Activated CD8-positive, alpha-beta memory T cell treated with anti-CD3 and anti-CD28 coated beads, Interleukin-2, amount 50 U/mL, for 1 hour (primary cell): ENCODE measurements around the gene MTMR2.

Experiments used
- DNase-seq: peaks from one replicate; pipeline ENCODE4 v3.0.0-alpha.2; 2020; ENCODE audit errors: extremely low read depth

MTMR2 gene

GRCh38 chr11:95923728-95924413 is at the start of gene MTMR2:
MTMR2 (minus strand) TSS chr11:95924107; CDS start chr11:95923954, 153 bp downstream.
- DNase-seq = no peak

- no peak for DNase-seq
Measured at GRCh38 chr11:95972060-95972459, 48.2 kb upstream of the MTMR2 start.

GRCh38 chr11:95968585-95968984 is 44.7 kb upstream of the MTMR2 start:
- DNase-seq = no peak

GRCh38 chr11:95964281-95964680 is 40.4 kb upstream of the MTMR2 start:
- DNase-seq = no peak

- DNase-seq = no peak
Measured at GRCh38 chr11:95961758-95962157, 37.9 kb upstream of the MTMR2 start.

GRCh38 chr11:95950905-95951304 is 27.0 kb upstream of the MTMR2 start:
- no peak for DNase-seq

GRCh38 chr11:95948637-95949036 is 24.7 kb upstream of the MTMR2 start:
- DNase-seq = no peak

- no peak for DNase-seq
Measured at GRCh38 chr11:95944623-95945022, 20.7 kb upstream of the MTMR2 start.

- DNase-seq = no peak
Measured at GRCh38 chr11:95943546-95943945, 19.6 kb upstream of the MTMR2 start.

GRCh38 chr11:95939091-95939490 is 15.2 kb upstream of the MTMR2 start:
- no peak for DNase-seq

GRCh38 chr11:95937358-95937757 is 13.5 kb upstream of the MTMR2 start:
- DNase-seq = no peak

- no peak for DNase-seq
Measured at GRCh38 chr11:95933594-95933993, 9.7 kb upstream of the MTMR2 start.

- DNase-seq = no peak
Measured at GRCh38 chr11:95931916-95932315, 8.0 kb upstream of the MTMR2 start.

GRCh38 chr11:95930948-95931347 is 7.0 kb upstream of the MTMR2 start:
- no peak for DNase-seq

GRCh38 chr11:95926726-95927125 is 2.8 kb upstream of the MTMR2 start:
- DNase-seq = no peak

GRCh38 chr11:95925011-95925410 is 1.1 kb upstream of the MTMR2 start:
- no peak for DNase-seq

- DNase-seq = no peak
Measured at GRCh38 chr11:95924414-95924760, 480 bp upstream of the MTMR2 start.

- no peak for DNase-seq
Measured at GRCh38 chr11:95923439-95923727, 524 bp downstream of the MTMR2 start.

GRCh38 chr11:95922536-95923438 is 1.1 kb downstream of the MTMR2 start:
- no peak for DNase-seq

GRCh38 chr11:95922099-95922498 is 1.8 kb downstream of the MTMR2 start:
- DNase-seq = no peak

- no peak for DNase-seq
Measured at GRCh38 chr11:95920460-95921105, 3.3 kb downstream of the MTMR2 start.

GRCh38 chr11:95919514-95919913 is 4.4 kb downstream of the MTMR2 start:
- no peak for DNase-seq

GRCh38 chr11:95918720-95919119 is 5.2 kb downstream of the MTMR2 start:
- DNase-seq = no peak
